TTC549 (cell line): ENCODE measurements around the gene IL15.

ENCODE experiments used
- FAIRE-seq: peaks from 2 replicates; lab custom pipeline; 2012; peaks lifted over from hg19 to GRCh38; lab: Jason Lieb, UNC

The IL15 gene

DNA sequence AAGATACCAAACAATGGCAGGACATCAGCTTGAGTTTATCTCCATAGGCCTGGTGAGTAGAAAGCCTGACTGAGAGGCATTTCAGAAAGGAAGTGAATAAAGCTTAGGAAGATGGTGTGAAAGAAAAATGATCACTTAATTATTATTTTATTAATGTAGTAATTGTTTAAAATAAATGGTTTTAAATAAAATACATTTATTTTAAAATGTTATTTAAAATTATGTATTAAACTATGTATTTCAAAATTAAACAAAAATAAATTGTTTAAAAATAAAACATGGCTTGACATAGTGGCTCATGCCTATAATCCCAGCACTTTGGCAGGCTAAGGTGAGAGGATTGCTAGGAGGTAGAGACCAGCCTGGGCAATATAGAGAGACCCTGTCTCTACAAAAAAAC is 145.8 kb downstream of the IL15 start:
- no peak for FAIRE-seq
